ENCODE results near the gene USP31. TPM values are rescaled to one million over a fixed set of nuclear protein-coding genes. Genes with fewer than 3 reads are reported as not detected.

USP31 gene, protein sequence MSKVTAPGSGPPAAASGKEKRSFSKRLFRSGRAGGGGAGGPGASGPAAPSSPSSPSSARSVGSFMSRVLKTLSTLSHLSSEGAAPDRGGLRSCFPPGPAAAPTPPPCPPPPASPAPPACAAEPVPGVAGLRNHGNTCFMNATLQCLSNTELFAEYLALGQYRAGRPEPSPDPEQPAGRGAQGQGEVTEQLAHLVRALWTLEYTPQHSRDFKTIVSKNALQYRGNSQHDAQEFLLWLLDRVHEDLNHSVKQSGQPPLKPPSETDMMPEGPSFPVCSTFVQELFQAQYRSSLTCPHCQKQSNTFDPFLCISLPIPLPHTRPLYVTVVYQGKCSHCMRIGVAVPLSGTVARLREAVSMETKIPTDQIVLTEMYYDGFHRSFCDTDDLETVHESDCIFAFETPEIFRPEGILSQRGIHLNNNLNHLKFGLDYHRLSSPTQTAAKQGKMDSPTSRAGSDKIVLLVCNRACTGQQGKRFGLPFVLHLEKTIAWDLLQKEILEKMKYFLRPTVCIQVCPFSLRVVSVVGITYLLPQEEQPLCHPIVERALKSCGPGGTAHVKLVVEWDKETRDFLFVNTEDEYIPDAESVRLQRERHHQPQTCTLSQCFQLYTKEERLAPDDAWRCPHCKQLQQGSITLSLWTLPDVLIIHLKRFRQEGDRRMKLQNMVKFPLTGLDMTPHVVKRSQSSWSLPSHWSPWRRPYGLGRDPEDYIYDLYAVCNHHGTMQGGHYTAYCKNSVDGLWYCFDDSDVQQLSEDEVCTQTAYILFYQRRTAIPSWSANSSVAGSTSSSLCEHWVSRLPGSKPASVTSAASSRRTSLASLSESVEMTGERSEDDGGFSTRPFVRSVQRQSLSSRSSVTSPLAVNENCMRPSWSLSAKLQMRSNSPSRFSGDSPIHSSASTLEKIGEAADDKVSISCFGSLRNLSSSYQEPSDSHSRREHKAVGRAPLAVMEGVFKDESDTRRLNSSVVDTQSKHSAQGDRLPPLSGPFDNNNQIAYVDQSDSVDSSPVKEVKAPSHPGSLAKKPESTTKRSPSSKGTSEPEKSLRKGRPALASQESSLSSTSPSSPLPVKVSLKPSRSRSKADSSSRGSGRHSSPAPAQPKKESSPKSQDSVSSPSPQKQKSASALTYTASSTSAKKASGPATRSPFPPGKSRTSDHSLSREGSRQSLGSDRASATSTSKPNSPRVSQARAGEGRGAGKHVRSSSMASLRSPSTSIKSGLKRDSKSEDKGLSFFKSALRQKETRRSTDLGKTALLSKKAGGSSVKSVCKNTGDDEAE (N-terminal part only)
- total RNA-seq = 5.4 and 6.2 TPM in 2 replicates

GRCh38 chr16:23149267-23149992 lies at the start of gene USP31:
USP31 (minus strand) TSS chr16:23149452; CDS start chr16:23149270, 182 bp downstream.

GRCh38 chr16:23182679-23183542 lies 33.7 kb upstream of the USP31 start, which contains the start of gene SCNN1G:
SCNN1G (plus strand) TSS chr16:23182745; CDS start chr16:23186272, 3,527 bp downstream.

Other genes starting within 250 kb of the USP31 start
- gene SCNN1G, start 33.3 kb upstream of the USP31 start, total RNA-seq = not detected in 2 replicates
- gene SCNN1B, start 152.8 kb upstream of the USP31 start, total RNA-seq = 0.38 TPM in 1 of 2 replicates, not detected in the other